SK-N-SH (cell line): Measurements from ENCODE around the gene NCAM1. TPM values are rescaled to one million over a fixed set of nuclear protein-coding genes. Genes with fewer than 3 reads are reported as not detected.
A peak's percentile ranks its signal among the peaks of the same experiment; 100 is the strongest.

Experiments
- CTCF ChIA-PET: fragments of 300-600, 350-600 bp; formaldehyde crosslinking; extraction: SDS; loops from one replicate; lab custom pipeline; 2021; lab: Yijun Ruan, JAX
- POLR2A ChIA-PET: fragments of 350-600 bp; sonication (Branson Sonifier 250); formaldehyde crosslinking; extraction: SDS; loops from one replicate; lab custom pipeline; 2020; ENCODE audit warnings: antibody characterized with exemption, inconsistent platforms; lab: Yijun Ruan, JAX
- DNase-seq: peaks from one replicate; pipeline ENCODE4 v3.0.0; 2012
- H2AFZ ChIP-seq: fragments of 200-600 bp; sonication (generic); 2 replicates; pipeline ENCODE4 v1.8.1; 2016; ENCODE audit warnings: antibody characterized with exemption, mild to moderate bottlenecking, low read depth
- H3F3A ChIP-seq: fragments of 200-600 bp; sonication (generic); replicated peaks from 2 replicates; pipeline ENCODE3; 2016; ENCODE audit warnings: antibody characterized with exemption, mild to moderate bottlenecking; ENCODE audit not compliant: insufficient read depth
- H3K27ac ChIP-seq, 2 experiments: fragments of 200-500 bp in 1 of 2; fragments of 200-600 bp in 1 of 2; sonication (Bioruptor generic) in 1 of 2; sonication (generic), shearing (Covaris generic) in 1 of 2; 2 replicates each; pipeline versions ENCODE4 v1.5.1 to v1.6.1; 2014 to 2016; ENCODE audit warnings: low read depth in 2 of 2, inconsistent platforms in 1 of 2, low read length in 1 of 2, mild to moderate bottlenecking in 1 of 2, mixed read lengths in 1 of 2
- H3K27me3 ChIP-seq: fragments of 200-600 bp; sonication (generic), shearing (Covaris generic); 2 replicates; pipeline ENCODE4 v1.6.1; 2016; ENCODE audit warnings: mixed run types; ENCODE audit not compliant: insufficient read depth
- H3K36me3 ChIP-seq, 2 experiments: fragments of 200-500 bp in 1 of 2; fragments of 200-600 bp in 1 of 2; sonication (Bioruptor generic) in 1 of 2; sonication (generic) in 1 of 2; replicated peaks in 1 of 2; 2 replicates each; pipeline versions ENCODE3 to v1.5.1; 2014 to 2016; ENCODE audit warnings: low read length in 1 of 2, mild to moderate bottlenecking in 1 of 2; ENCODE audit not compliant: insufficient read depth in 2 of 2, control insufficient read depth in 1 of 2
- H3K4me1 ChIP-seq, 2 experiments: fragments of 200-500 bp in 1 of 2; fragments of 200-600 bp in 1 of 2; sonication (Bioruptor generic) in 1 of 2; sonication (generic), shearing (Covaris generic) in 1 of 2; 2 replicates each; pipeline versions ENCODE4 v1.5.1 to v1.6.1; 2014 to 2016; ENCODE audit warnings: low read depth in 1 of 2, low read length in 1 of 2, mixed run types in 1 of 2; ENCODE audit not compliant: insufficient read depth in 2 of 2, control insufficient read depth in 1 of 2
- H3K4me2 ChIP-seq: fragments of 200-600 bp; sonication (generic), shearing (Covaris generic); 2 replicates; pipeline ENCODE4 v1.6.1; 2017; ENCODE audit warnings: mixed run types
- H3K4me3 ChIP-seq, 2 experiments: fragments of 200-500 bp in 1 of 2; fragments of 200-600 bp in 1 of 2; sonication (Bioruptor generic) in 1 of 2; sonication (generic), shearing (Covaris generic) in 1 of 2; 2 replicates each; pipeline versions ENCODE4 v1.5.1 to v1.8.1; 2014 to 2016; ENCODE audit warnings: low read depth in 2 of 2, inconsistent platforms in 1 of 2, low read length in 1 of 2, mild to moderate bottlenecking in 1 of 2, mixed read lengths in 1 of 2, moderate library complexity in 1 of 2
- H3K79me2 ChIP-seq: fragments of 200-600 bp; sonication (generic); 2 replicates; pipeline ENCODE4 v1.8.1; 2017; ENCODE audit warnings: mild to moderate bottlenecking; ENCODE audit not compliant: insufficient read depth
- H3K9ac ChIP-seq: fragments of 200-600 bp; sonication (generic); 2 replicates; pipeline ENCODE4 v1.6.1; 2017; ENCODE audit warnings: mixed run types
- H3K9me2 ChIP-seq: fragments of 200-600 bp; sonication (generic); 2 replicates; pipeline ENCODE4 v1.6.1; 2017; ENCODE audit warnings: mixed run types
- H3K9me3 ChIP-seq: fragments of 200-600 bp; sonication (generic); 2 replicates; pipeline ENCODE4 v1.6.1; 2017; ENCODE audit warnings: mixed run types, mild to moderate bottlenecking, moderate library complexity
- H4K20me1 ChIP-seq: fragments of 200-600 bp; sonication (generic); 2 replicates; pipeline ENCODE4 v1.6.1; 2017; ENCODE audit warnings: mild to moderate bottlenecking, mixed run types; ENCODE audit not compliant: insufficient read depth
- ELF1 ChIP-seq: IDR thresholded peaks from 2 replicates; pipeline ENCODE4 v1.4.0; 2012
- EP300 ChIP-seq, 2 experiments: IDR thresholded peaks; 2 replicates each; pipeline versions ENCODE4 v1.4.0 to v1.6.1; 2012; ENCODE audit warnings: borderline replicate concordance in 1 of 2, low read depth in 1 of 2, low read length in 1 of 2
- GABPA ChIP-seq: IDR thresholded peaks from 2 replicates; pipeline ENCODE4 v1.4.0; 2012; ENCODE audit warnings: low read depth, mild to moderate bottlenecking
- JUND ChIP-seq: IDR thresholded peaks from 2 replicates; pipeline ENCODE4 v1.4.0; 2012
- MXI1 ChIP-seq: IDR thresholded peaks from 2 replicates; pipeline ENCODE4 v1.6.1; 2012; ENCODE audit warnings: mild to moderate bottlenecking, low read depth, low read length, improper control_type of control experiment
- NRF1 ChIP-seq: IDR thresholded peaks from 2 replicates; pipeline ENCODE4 v1.6.1; 2012; ENCODE audit warnings: low read depth, mild to moderate bottlenecking, low read length
- POLR2AphosphoS5 ChIP-seq: IDR thresholded peaks from 2 replicates; pipeline ENCODE4 v1.6.1; 2012; ENCODE audit warnings: low read depth, low read length
- RAD21 ChIP-seq: IDR thresholded peaks from 2 replicates; pipeline ENCODE4 v1.6.1; 2012; ENCODE audit warnings: mild to moderate bottlenecking, low read length
- RCOR1 ChIP-seq: fragments of 150-350 bp; IDR thresholded peaks from 2 replicates; pipeline ENCODE4 v1.6.1; 2017; ENCODE audit warnings: antibody characterized with exemption, low read length
- RXRA ChIP-seq: IDR thresholded peaks from 2 replicates; pipeline ENCODE4 v1.4.0; 2012; ENCODE audit warnings: low read depth, mild to moderate bottlenecking, borderline replicate concordance
- SIN3A ChIP-seq: IDR thresholded peaks from 2 replicates; pipeline ENCODE4 v1.6.1; 2012; ENCODE audit warnings: low read depth, mild to moderate bottlenecking, low read length, moderate library complexity, borderline replicate concordance
- SMC3 ChIP-seq: IDR thresholded peaks from 2 replicates; pipeline ENCODE4 v1.6.1; 2012; ENCODE audit warnings: low read depth, low read length, improper control_type of control experiment
- TAF1 ChIP-seq: IDR thresholded peaks from 2 replicates; pipeline ENCODE4 v1.6.1; 2012; ENCODE audit warnings: low read depth, mild to moderate bottlenecking, low read length, moderate library complexity, borderline replicate concordance
- TCF12 ChIP-seq: IDR thresholded peaks from 2 replicates; pipeline ENCODE4 v1.4.0; 2012
- TEAD4 ChIP-seq: IDR thresholded peaks from 2 replicates; pipeline ENCODE4 v1.4.0; 2012; ENCODE audit warnings: mild to moderate bottlenecking, borderline replicate concordance; ENCODE audit not compliant: insufficient read depth
- YY1 ChIP-seq: IDR thresholded peaks from 2 replicates; pipeline ENCODE4 v1.4.0; 2012; ENCODE audit warnings: low read depth, mild to moderate bottlenecking
- WGBS: methylation state at CpG from one replicate; pipeline ENCODE4 v1.1.6; 2017; ENCODE audit warnings: low lambda C conversion rate; 5-methylcytosine and 5-hydroxymethylcytosine counted together
- polyA plus RNA-seq, 3 experiments: library from polyadenylated mRNA; depleted of rRNA; stranded (reverse); fragments of >200 nt; gene quantifications; 2 replicates each; pipeline ENCODE4 v1.2.3, GENCODE V29; 2012
- TF ChIP-seq, protein P1 (sequence below): IDR thresholded peaks from 2 replicates; pipeline ENCODE4 v1.4.0; 2012; ENCODE audit warnings: low read depth, borderline replicate concordance
- TF ChIP-seq, protein P2 (sequence below): IDR thresholded peaks from 2 replicates; pipeline ENCODE4; 2012
- TF ChIP-seq, protein P3 (sequence below): fragments of 200-600 bp; sonication (generic); IDR thresholded peaks from 2 replicates; pipeline ENCODE4 v1.6.1; 2017; ENCODE audit warnings: antibody characterized with exemption, mild to moderate bottlenecking, moderate library complexity
- TF ChIP-seq, protein P4 (sequence below): IDR thresholded peaks from 2 replicates; pipeline ENCODE4 v1.6.1; 2012; ENCODE audit warnings: mild to moderate bottlenecking, low read depth, low read length, moderate library complexity

NCAM1 gene
- polyA plus RNA-seq, 1 of the 3 experiments (the other 2 are of a cell fraction), result 19.4 TPM

DNA sequence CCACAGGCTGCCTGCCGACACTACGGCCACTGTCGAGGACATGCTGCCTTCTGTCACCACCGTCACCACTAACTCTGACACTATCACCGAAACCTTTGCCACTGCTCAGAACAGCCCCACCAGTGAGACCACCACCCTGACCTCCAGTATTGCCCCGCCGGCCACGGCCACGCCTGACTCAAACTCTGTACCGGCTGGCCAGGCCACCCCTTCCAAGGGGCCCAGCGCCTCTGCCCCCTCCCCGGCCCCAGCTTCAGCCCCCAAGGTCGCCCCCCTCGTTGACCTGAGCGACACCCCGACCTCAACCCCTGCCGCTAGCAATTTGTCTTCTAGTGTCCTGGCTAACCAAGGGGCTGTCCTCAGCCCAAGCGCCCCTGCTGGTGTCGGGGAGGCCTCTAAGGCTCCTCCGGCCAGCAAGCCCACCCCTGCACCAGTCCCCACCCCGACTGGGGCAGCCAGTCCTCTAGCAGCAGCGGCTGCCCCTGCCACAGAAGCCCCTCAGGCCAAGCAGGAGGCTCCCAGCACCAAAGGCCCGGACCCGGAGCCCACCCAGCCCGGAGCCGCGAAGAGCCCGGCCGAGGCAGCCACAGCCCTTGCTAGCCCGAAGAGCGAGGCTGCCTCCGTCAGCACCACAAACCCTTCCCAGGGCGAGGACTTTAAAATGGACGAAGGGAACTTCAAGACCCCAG, 311.9 kb downstream of the NCAM1 start:
- no peaks in the 10 kb centered on the region for H4K20me1 ChIP-seq
- CTCF ChIA-PET, result interaction anchor here (0.7 to 4.5 kb wide), 8 partner anchors 16 to 685 kb away, joined by 3 to 38 read pairs (median 4); no protein-coding TSS in a partner anchor
- no peak overlapping the region for H2AFZ ChIP-seq
- no peak overlapping the region for H3K4me2 ChIP-seq
- H3K79me2 ChIP-seq, result no peaks in the 10 kb centered on the region
- H3F3A ChIP-seq, result no peaks in the 10 kb centered on the region
- no peaks in the 10 kb centered on the region for H3K27me3 ChIP-seq
- H3K27ac ChIP-seq, result peak overlapping the region in 1 of 2 experiments; percentile 89; a peak in 2 of 4 replicates
- H3K9me2 ChIP-seq, result no peaks in the 10 kb centered on the region
- WGBS, result 90% methylated on average over 24 of the region's 34 CpGs
- H3K9ac ChIP-seq, result no peak overlapping the region
- no peaks in the 10 kb centered on the region for H3K9me3 ChIP-seq
- H3K4me3 ChIP-seq, result no peak overlapping the region
- TF ChIP-seq MXI1, result no peak
- TF ChIP-seq, protein P1, sequence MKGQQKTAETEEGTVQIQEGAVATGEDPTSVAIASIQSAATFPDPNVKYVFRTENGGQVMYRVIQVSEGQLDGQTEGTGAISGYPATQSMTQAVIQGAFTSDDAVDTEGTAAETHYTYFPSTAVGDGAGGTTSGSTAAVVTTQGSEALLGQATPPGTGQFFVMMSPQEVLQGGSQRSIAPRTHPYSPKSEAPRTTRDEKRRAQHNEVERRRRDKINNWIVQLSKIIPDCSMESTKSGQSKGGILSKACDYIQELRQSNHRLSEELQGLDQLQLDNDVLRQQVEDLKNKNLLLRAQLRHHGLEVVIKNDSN, result no peak
- no peak for TF ChIP-seq SMC3
- TF ChIP-seq RCOR1, result no peak
- TF ChIP-seq, all 33 proteins: peak for 0
- Histone ChIP-seq H3K4me1 (peaks cover 0 to 29% of the 10 kb centered on the region in 2 experiments; a peak in 1 of 4 replicates), H3K36me3 (no peaks in the 10 kb centered on the region)
- POLR2A ChIA-PET, result no interaction called here
- DNase-seq, result peak; percentile 56

DNA sequence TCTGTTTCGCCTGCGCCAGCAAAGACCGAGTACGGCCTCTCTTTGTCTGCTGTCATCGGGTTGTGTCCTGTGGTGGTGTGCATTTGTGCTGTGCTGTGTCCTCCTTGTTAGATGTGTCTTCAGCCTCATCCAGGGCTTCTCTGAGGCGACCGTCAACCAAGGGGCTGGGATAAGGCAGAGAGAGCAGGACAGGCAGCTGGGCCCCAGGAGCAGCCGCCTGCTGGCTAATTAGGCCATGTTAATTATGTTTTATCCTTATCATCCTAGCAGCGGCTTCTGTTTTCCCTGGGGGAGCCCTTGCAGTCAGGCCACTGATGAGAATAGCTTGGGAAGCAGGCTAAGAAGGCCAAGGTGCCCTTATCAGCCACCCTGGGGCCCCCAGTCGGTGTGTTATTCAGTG, 312.5 kb downstream of the NCAM1 start:
- no peak overlapping the region for H3K4me2 ChIP-seq
- H2AFZ ChIP-seq, result no peak overlapping the region
- no peaks in the 10 kb centered on the region for H3K79me2 ChIP-seq
- no peaks in the 10 kb centered on the region for H3K27me3 ChIP-seq
- POLR2A ChIA-PET, result interaction anchor here (0.6 to 0.7 kb wide), 2 partner anchors 71 to 421 kb away, joined by 3 read pairs; no protein-coding TSS in a partner anchor
- peaks cover 0 to 29% of the 10 kb centered on the region in 2 experiments; a peak in 1 of 4 replicates for H3K4me1 ChIP-seq
- CTCF ChIA-PET, result interaction anchor here (1.2 to 4.5 kb wide), 8 partner anchors 9 to 1009 kb away, joined by 3 to 38 read pairs (median 5); no protein-coding TSS in a partner anchor
- H3K36me3 ChIP-seq, result no peaks in the 10 kb centered on the region
- H4K20me1 ChIP-seq, result no peaks in the 10 kb centered on the region
- H3K27ac ChIP-seq, result peak overlapping the region in 1 of 2 experiments; percentile 89; a peak in 2 of 4 replicates
- no peaks in the 10 kb centered on the region for H3K9me3 ChIP-seq
- no peaks in the 10 kb centered on the region for H3K9me2 ChIP-seq
- H3K9ac ChIP-seq, result no peak overlapping the region
- no peak overlapping the region; a peak in 1 of 4 replicates for H3K4me3 ChIP-seq
- peak; percentile 84 for DNase-seq
- no peaks in the 10 kb centered on the region for H3F3A ChIP-seq
- WGBS, result 75% methylated on average over 10 of the region's 10 CpGs
- TF ChIP-seq NRF1 (no peak), JUND (no peak), SIN3A (no peak), YY1 (no peak), TCF12 (no peak), ELF1 (no peak), TEAD4 (no peak), SMC3 (no peak), EP300 (IDR thresholded peaks at IDR 0.05; ENCODE audit: borderline replicate concordance in 1 of 2, low read depth in 1 of 2, low read length in 1 of 2) (peak in 1 of 2 experiments; percentile 94; a peak in 2 of 4 replicates), RXRA (no peak), RAD21 (peak; percentile 34; the same call in 1 of the 2 replicates), GABPA (no peak), RCOR1 (peak; percentile 74; the same call in 1 of the 2 replicates), TAF1 (no peak), POLR2AphosphoS5 (no peak), MXI1 (no peak)
- TF ChIP-seq, protein P2, sequence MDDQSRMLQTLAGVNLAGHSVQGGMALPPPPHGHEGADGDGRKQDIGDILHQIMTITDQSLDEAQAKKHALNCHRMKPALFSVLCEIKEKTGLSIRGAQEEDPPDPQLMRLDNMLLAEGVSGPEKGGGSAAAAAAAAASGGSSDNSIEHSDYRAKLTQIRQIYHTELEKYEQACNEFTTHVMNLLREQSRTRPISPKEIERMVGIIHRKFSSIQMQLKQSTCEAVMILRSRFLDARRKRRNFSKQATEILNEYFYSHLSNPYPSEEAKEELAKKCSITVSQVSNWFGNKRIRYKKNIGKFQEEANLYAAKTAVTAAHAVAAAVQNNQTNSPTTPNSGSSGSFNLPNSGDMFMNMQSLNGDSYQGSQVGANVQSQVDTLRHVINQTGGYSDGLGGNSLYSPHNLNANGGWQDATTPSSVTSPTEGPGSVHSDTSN, result no peak
- TF ChIP-seq, protein P3, sequence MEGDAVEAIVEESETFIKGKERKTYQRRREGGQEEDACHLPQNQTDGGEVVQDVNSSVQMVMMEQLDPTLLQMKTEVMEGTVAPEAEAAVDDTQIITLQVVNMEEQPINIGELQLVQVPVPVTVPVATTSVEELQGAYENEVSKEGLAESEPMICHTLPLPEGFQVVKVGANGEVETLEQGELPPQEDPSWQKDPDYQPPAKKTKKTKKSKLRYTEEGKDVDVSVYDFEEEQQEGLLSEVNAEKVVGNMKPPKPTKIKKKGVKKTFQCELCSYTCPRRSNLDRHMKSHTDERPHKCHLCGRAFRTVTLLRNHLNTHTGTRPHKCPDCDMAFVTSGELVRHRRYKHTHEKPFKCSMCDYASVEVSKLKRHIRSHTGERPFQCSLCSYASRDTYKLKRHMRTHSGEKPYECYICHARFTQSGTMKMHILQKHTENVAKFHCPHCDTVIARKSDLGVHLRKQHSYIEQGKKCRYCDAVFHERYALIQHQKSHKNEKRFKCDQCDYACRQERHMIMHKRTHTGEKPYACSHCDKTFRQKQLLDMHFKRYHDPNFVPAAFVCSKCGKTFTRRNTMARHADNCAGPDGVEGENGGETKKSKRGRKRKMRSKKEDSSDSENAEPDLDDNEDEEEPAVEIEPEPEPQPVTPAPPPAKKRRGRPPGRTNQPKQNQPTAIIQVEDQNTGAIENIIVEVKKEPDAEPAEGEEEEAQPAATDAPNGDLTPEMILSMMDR, result no peak
- TF ChIP-seq, protein P4, sequence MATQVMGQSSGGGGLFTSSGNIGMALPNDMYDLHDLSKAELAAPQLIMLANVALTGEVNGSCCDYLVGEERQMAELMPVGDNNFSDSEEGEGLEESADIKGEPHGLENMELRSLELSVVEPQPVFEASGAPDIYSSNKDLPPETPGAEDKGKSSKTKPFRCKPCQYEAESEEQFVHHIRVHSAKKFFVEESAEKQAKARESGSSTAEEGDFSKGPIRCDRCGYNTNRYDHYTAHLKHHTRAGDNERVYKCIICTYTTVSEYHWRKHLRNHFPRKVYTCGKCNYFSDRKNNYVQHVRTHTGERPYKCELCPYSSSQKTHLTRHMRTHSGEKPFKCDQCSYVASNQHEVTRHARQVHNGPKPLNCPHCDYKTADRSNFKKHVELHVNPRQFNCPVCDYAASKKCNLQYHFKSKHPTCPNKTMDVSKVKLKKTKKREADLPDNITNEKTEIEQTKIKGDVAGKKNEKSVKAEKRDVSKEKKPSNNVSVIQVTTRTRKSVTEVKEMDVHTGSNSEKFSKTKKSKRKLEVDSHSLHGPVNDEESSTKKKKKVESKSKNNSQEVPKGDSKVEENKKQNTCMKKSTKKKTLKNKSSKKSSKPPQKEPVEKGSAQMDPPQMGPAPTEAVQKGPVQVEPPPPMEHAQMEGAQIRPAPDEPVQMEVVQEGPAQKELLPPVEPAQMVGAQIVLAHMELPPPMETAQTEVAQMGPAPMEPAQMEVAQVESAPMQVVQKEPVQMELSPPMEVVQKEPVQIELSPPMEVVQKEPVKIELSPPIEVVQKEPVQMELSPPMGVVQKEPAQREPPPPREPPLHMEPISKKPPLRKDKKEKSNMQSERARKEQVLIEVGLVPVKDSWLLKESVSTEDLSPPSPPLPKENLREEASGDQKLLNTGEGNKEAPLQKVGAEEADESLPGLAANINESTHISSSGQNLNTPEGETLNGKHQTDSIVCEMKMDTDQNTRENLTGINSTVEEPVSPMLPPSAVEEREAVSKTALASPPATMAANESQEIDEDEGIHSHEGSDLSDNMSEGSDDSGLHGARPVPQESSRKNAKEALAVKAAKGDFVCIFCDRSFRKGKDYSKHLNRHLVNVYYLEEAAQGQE, result no peak
